Measurements from ENCODE around the gene ARHGAP32.
"Not testable (repeated sequence)": the region's sequence is repeated elsewhere in the genome, so short reads cannot be mapped to it uniquely, and the experiment has no call there.

The ARHGAP32 gene

GRCh38 chr11:128931066-128931465, 261.1 kb downstream of the ARHGAP32 start:
- DNase-seq: no peak
- no peak for ATAC-seq

- no peak for ATAC-seq
- no peak for DNase-seq
Observed at GRCh38 chr11:128929991-128930390, 262.1 kb downstream of the ARHGAP32 start.

- ATAC-seq (peak; percentile 58), DNase-seq (peak; percentile 22)
Observed at GRCh38 chr11:128929468-128929867, 262.7 kb downstream of the ARHGAP32 start.

GRCh38 chr11:128928400-128928799, 263.7 kb downstream of the ARHGAP32 start:
- no peak for DNase-seq
- peak; percentile 29 for ATAC-seq

GRCh38 chr11:128927683-128928336, 264.3 kb downstream of the ARHGAP32 start:
- no peak for DNase-seq
- no peak for ATAC-seq

- ATAC-seq (no peak), DNase-seq (no peak)
Observed at GRCh38 chr11:128927108-128927461, 265.0 kb downstream of the ARHGAP32 start.

GRCh38 chr11:128926437-128927107, 265.6 kb downstream of the ARHGAP32 start:
- no peak for ATAC-seq
- DNase-seq: no peak

GRCh38 chr11:128926000-128926399, 266.1 kb downstream of the ARHGAP32 start:
- ATAC-seq: no peak
- DNase-seq: no peak

GRCh38 chr11:128925250-128925600, 266.9 kb downstream of the ARHGAP32 start:
- DNase-seq (no peak), ATAC-seq (no peak)

- ATAC-seq: no peak
- DNase-seq: no peak
Observed at GRCh38 chr11:128924510-128925249, 267.4 kb downstream of the ARHGAP32 start.

- DNase-seq: no peak
Observed at GRCh38 chr11:128924104-128924503, 268.0 kb downstream of the ARHGAP32 start.

GRCh38 chr11:128921793-128922192, 270.3 kb downstream of the ARHGAP32 start:
- no peak for DNase-seq
- ATAC-seq: peak; percentile 49

More at GRCh38 chr11:128924104-128924503, 268.0 kb downstream of the ARHGAP32 start:
- no peak for ATAC-seq

- ATAC-seq (no peak), DNase-seq (no peak)
Observed at GRCh38 chr11:128920666-128921065, 271.5 kb downstream of the ARHGAP32 start.

GRCh38 chr11:128919635-128920034, 272.5 kb downstream of the ARHGAP32 start:
- not testable (repeated sequence) for DNase-seq, ATAC-seq

GRCh38 chr11:128919216-128919615, 272.9 kb downstream of the ARHGAP32 start:
- no peak for ATAC-seq

GRCh38 chr11:128917144-128917724, 274.9 kb downstream of the ARHGAP32 start:
- DNase-seq (no peak), ATAC-seq (no peak)

More at GRCh38 chr11:128919216-128919615, 272.9 kb downstream of the ARHGAP32 start:
- no peak for DNase-seq

- DNase-seq (no peak), ATAC-seq (no peak)
Observed at GRCh38 chr11:128916681-128917080, 275.4 kb downstream of the ARHGAP32 start.

- ATAC-seq (no peak), DNase-seq (no peak)
Observed at GRCh38 chr11:128916037-128916572, 276.0 kb downstream of the ARHGAP32 start.

- no peak for ATAC-seq
- DNase-seq: no peak
Observed at GRCh38 chr11:128915149-128915521, 277.0 kb downstream of the ARHGAP32 start.
